IPS-NIHi7 (cell line): Measurements from ENCODE around the gene SMPD3.

Experiments
- DNase-seq: peaks from one replicate; pipeline ENCODE4 v3.0.0; 2012; ENCODE audit warnings: mixed read lengths; ENCODE audit errors: extremely low spot score

SMPD3 gene

GRCh38 chr16:68332411-68333121, 115.7 kb downstream of the SMPD3 start:
- no peak for DNase-seq

- DNase-seq = no peak
Measured at GRCh38 chr16:68331879-68332410, 116.4 kb downstream of the SMPD3 start.

- no peak for DNase-seq
Measured at GRCh38 chr16:68328860-68329390, 119.4 kb downstream of the SMPD3 start.

GRCh38 chr16:68328151-68328859, 120.0 kb downstream of the SMPD3 start:
- peak; percentile 96 for DNase-seq

- no peak for DNase-seq
Measured at GRCh38 chr16:68324780-68325357, 123.4 kb downstream of the SMPD3 start.

- no peak for DNase-seq
Measured at GRCh38 chr16:68324336-68324735, 124.0 kb downstream of the SMPD3 start.

GRCh38 chr16:68319185-68319908, 129.0 kb downstream of the SMPD3 start:
- no peak for DNase-seq

GRCh38 chr16:68313116-68313515, 135.2 kb downstream of the SMPD3 start:
- no peak for DNase-seq

GRCh38 chr16:68310774-68311511, 137.4 kb downstream of the SMPD3 start, which contains the start of the genes PRMT7 and SLC7A6OS:
PRMT7 (plus strand) TSS chr16:68311019; CDS start chr16:68315980, 4,961 bp downstream.
SLC7A6OS (minus strand) TSS chr16:68310946; CDS start chr16:68310926, 20 bp downstream.
- DNase-seq = peak; percentile 99

- peak; percentile 74 for DNase-seq
Measured at GRCh38 chr16:68310437-68310773, 137.9 kb downstream of the SMPD3 start.

- DNase-seq = no peak
Measured at GRCh38 chr16:68309799-68310198, 138.5 kb downstream of the SMPD3 start.
